ENCODE measurements around the gene DRGX.

DRGX gene

GRCh38 chr10:49338604-49339003 lies 57.3 kb downstream of the DRGX start:
- no peak for DNase-seq (ENCODE audit: low read depth)

GRCh38 chr10:49335364-49335972 lies 60.4 kb downstream of the DRGX start:
- no peak for DNase-seq (ENCODE audit: low read depth)

- no peak for DNase-seq (ENCODE audit: low read depth)
Observed at GRCh38 chr10:49334964-49335363, 60.9 kb downstream of the DRGX start.

GRCh38 chr10:49333192-49333591 lies 62.7 kb downstream of the DRGX start:
- no peak for DNase-seq (ENCODE audit: low read depth)

- DNase-seq (ENCODE audit: low read depth), result no peak
Observed at GRCh38 chr10:49332768-49333167, 63.1 kb downstream of the DRGX start.

GRCh38 chr10:49332333-49332732 lies 63.6 kb downstream of the DRGX start:
- no peak for DNase-seq (ENCODE audit: low read depth)

- DNase-seq (ENCODE audit: low read depth), result no peak
Observed at GRCh38 chr10:49331431-49331830, 64.5 kb downstream of the DRGX start.

- no peak for DNase-seq (ENCODE audit: low read depth)
Observed at GRCh38 chr10:49330127-49330665, 65.7 kb downstream of the DRGX start.

GRCh38 chr10:49329146-49329505 lies 66.8 kb downstream of the DRGX start:
- no peak for DNase-seq (ENCODE audit: low read depth)

- DNase-seq (ENCODE audit: low read depth), result no peak
Observed at GRCh38 chr10:49328401-49329145, 67.3 kb downstream of the DRGX start.

- DNase-seq (ENCODE audit: low read depth), result no peak
Observed at GRCh38 chr10:49327036-49327813, 68.7 kb downstream of the DRGX start.

GRCh38 chr10:49325916-49326783 lies 69.7 kb downstream of the DRGX start:
- no peak for DNase-seq (ENCODE audit: low read depth)

GRCh38 chr10:49325131-49325915 lies 70.6 kb downstream of the DRGX start:
- DNase-seq (ENCODE audit: low read depth), result no peak

- DNase-seq (ENCODE audit: low read depth), result no peak
Observed at GRCh38 chr10:49324711-49325110, 71.2 kb downstream of the DRGX start.

GRCh38 chr10:49323896-49324270 lies 72.0 kb downstream of the DRGX start:
- DNase-seq (ENCODE audit: low read depth), result no peak

GRCh38 chr10:49323171-49323895 lies 72.6 kb downstream of the DRGX start:
- DNase-seq (ENCODE audit: low read depth), result no peak

GRCh38 chr10:49322371-49323170 lies 73.3 kb downstream of the DRGX start:
- no peak for DNase-seq (ENCODE audit: low read depth)

GRCh38 chr10:49321021-49321420 lies 74.9 kb downstream of the DRGX start:
- DNase-seq (ENCODE audit: low read depth), result no peak

- no peak for DNase-seq (ENCODE audit: low read depth)
Observed at GRCh38 chr10:49320191-49320590, 75.7 kb downstream of the DRGX start.

- no peak for DNase-seq (ENCODE audit: low read depth)
Observed at GRCh38 chr10:49319206-49319605, 76.7 kb downstream of the DRGX start.
